Activated B cell treated with CpG ODN at 0.5 μM for 24 hours (primary cell): ENCODE results near the gene CAND2. TPM values are rescaled to one million over a fixed set of nuclear protein-coding genes. Genes with fewer than 3 reads are reported as not detected.

Experiments used
- ATAC-seq: fragments of 200-7000 bp; cut with Tn5 transposase; one replicate; pipeline ENCODE4 v1.10.0; 2021; ENCODE audit warnings: low read depth, mild to moderate bottlenecking, moderate library complexity
- CTCF ChIA-PET: fragments of 350-600 bp; sonication (Branson Sonifier 250); formaldehyde crosslinking; loops from one replicate; lab custom pipeline; 2021; ENCODE audit warnings: antibody characterized with exemption; lab: Charles Lee
- POLR2A ChIA-PET: fragments of 350-600 bp; sonication (Branson Sonifier 250); formaldehyde crosslinking; loops from one replicate; lab custom pipeline; 2021; ENCODE audit warnings: antibody characterized with exemption; lab: Charles Lee
- DNase-seq: peaks from one replicate; pipeline ENCODE4 v3.0.0; 2022
- H3K27ac Mint-ChIP-seq: one replicate; pipeline ENCODE4 v1.8.0; 2020; ENCODE audit warnings: mixed read lengths
- H3K27me3 Mint-ChIP-seq: one replicate; pipeline ENCODE4 v1.8.0; 2021; ENCODE audit warnings: mixed read lengths
- H3K36me3 Mint-ChIP-seq: one replicate; pipeline ENCODE4 v1.8.0; 2021; ENCODE audit warnings: low read depth, mixed read lengths
- H3K4me1 Mint-ChIP-seq: one replicate; pipeline ENCODE4 v1.8.0; 2021; ENCODE audit warnings: mixed read lengths
- H3K4me3 Mint-ChIP-seq: one replicate; pipeline ENCODE4 v1.8.0; 2020; ENCODE audit warnings: mild to moderate bottlenecking, mixed read lengths
- H3K9me3 Mint-ChIP-seq: one replicate; pipeline ENCODE4 v1.8.0; 2020; ENCODE audit warnings: mixed read lengths
- CTCF ChIP-seq: fragments of 200-600 bp; IDR thresholded peaks from one replicate; pipeline ENCODE4 v1.8.0; 2022; ENCODE audit warnings: antibody characterized with exemption, mild to moderate bottlenecking
- intact Hi-C: fragments of 100-400 bp; cut with micrococcal nuclease; formaldehyde crosslinking; loops from one replicate; pipeline ENCODE4 v1.15.1; 2024
- total RNA-seq: library from RNA; stranded (reverse); gene quantifications from 2 replicates; pipeline ENCODE4 v1.2.3, GENCODE V29; 2022

Gene CAND2
- total RNA-seq, 1 donor from 2014 or later: 0.42 TPM

- H3K4me3 Mint-ChIP-seq: peak overlapping the region; percentile 87
- intact Hi-C loops: loop anchor here (5.0 kb wide), 1 partner anchor 45 kb away; no protein-coding TSS in a partner anchor
- ATAC-seq (no peak), DNase-seq (no peak)
- POLR2A ChIA-PET: interaction anchor here (0.6 to 1.4 kb wide), 3 partner anchors 44 to 224 kb away, joined by 5 to 12 read pairs (median 7); partner anchors contain the start of gene RPL32
- no peaks in the 10 kb centered on the region for H3K36me3 Mint-ChIP-seq
- H3K4me1 Mint-ChIP-seq: peaks cover 20% of the 10 kb centered on the region
- no peak overlapping the region for H3K27ac Mint-ChIP-seq
- TF ChIP-seq CTCF: no peak
- CTCF ChIA-PET: interaction anchor here (1.0 to 2.2 kb wide), 3 partner anchors 12 to 45 kb away, joined by 3 to 10 read pairs (median 9); partner anchors contain the start of gene RPL32
- H3K9me3 Mint-ChIP-seq: no peaks in the 10 kb centered on the region
- peaks cover 3% of the 10 kb centered on the region for H3K27me3 Mint-ChIP-seq
Measured at GRCh38 chr3:12797124-12797891, 828 bp downstream of the CAND2 start.

GRCh38 chr3:12797892-12798558 lies 1.5 kb downstream of the CAND2 start:
- H3K27me3 Mint-ChIP-seq: peaks cover 3% of the 10 kb centered on the region
- POLR2A ChIA-PET: no interaction called here

GRCh38 chr3:12798559-12799179 lies 2.2 kb downstream of the CAND2 start:
- intact Hi-C loops: loop anchor here (5.0 kb wide), 1 partner anchor 46 kb away; no protein-coding TSS in a partner anchor
- no peaks in the 10 kb centered on the region for H3K9me3 Mint-ChIP-seq
- no peak overlapping the region for H3K27ac Mint-ChIP-seq
- ChIA-PET CTCF (interaction anchor here (2.2 kb wide), 1 partner anchor 11 kb away, joined by 10 read pairs; no protein-coding TSS in a partner anchor), POLR2A (no interaction called here)
- peaks cover 3% of the 10 kb centered on the region for H3K27me3 Mint-ChIP-seq
- DNase-seq (no peak), ATAC-seq (no peak)
- peak overlapping the region; percentile 29 for H3K4me3 Mint-ChIP-seq
- no peak for TF ChIP-seq CTCF
- no peaks in the 10 kb centered on the region for H3K36me3 Mint-ChIP-seq
- peaks cover 20% of the 10 kb centered on the region for H3K4me1 Mint-ChIP-seq

More at GRCh38 chr3:12797892-12798558, 1.5 kb downstream of the CAND2 start:
- ATAC-seq: peak; percentile 30
- no peak overlapping the region for H3K27ac Mint-ChIP-seq
- no peaks in the 10 kb centered on the region for H3K36me3 Mint-ChIP-seq
- H3K9me3 Mint-ChIP-seq: no peaks in the 10 kb centered on the region
- intact Hi-C loops: loop anchor here (5.0 kb wide), 1 partner anchor 46 kb away; no protein-coding TSS in a partner anchor
- CTCF ChIA-PET: interaction anchor here (2.2 kb wide), 1 partner anchor 12 kb away, joined by 10 read pairs; no protein-coding TSS in a partner anchor
- no peak for TF ChIP-seq CTCF
- H3K4me3 Mint-ChIP-seq: peak overlapping the region; percentile 29
- no peak for DNase-seq
- peaks cover 20% of the 10 kb centered on the region for H3K4me1 Mint-ChIP-seq

GRCh38 chr3:12799525-12800440 lies 3.3 kb downstream of the CAND2 start:
- ATAC-seq: no peak
- intact Hi-C loops: loop anchor here (5.0 kb wide), 1 partner anchor 47 kb away; no protein-coding TSS in a partner anchor
- no peaks in the 10 kb centered on the region for H3K9me3 Mint-ChIP-seq
- ChIA-PET CTCF (no interaction called here), POLR2A (no interaction called here)
- no peak overlapping the region for H3K4me3 Mint-ChIP-seq
- H3K27me3 Mint-ChIP-seq: peaks cover 3% of the 10 kb centered on the region
- TF ChIP-seq CTCF: no peak
- H3K27ac Mint-ChIP-seq: no peak overlapping the region
- no peaks in the 10 kb centered on the region for H3K36me3 Mint-ChIP-seq
- H3K4me1 Mint-ChIP-seq: peaks cover 20% of the 10 kb centered on the region
- no peak for DNase-seq
